Measurements from ENCODE around the gene ANP32B.
"Not testable (repeated sequence)": the region's sequence is repeated elsewhere in the genome, so short reads cannot be mapped to it uniquely, and the experiment has no call there.

The ANP32B gene

DNA sequence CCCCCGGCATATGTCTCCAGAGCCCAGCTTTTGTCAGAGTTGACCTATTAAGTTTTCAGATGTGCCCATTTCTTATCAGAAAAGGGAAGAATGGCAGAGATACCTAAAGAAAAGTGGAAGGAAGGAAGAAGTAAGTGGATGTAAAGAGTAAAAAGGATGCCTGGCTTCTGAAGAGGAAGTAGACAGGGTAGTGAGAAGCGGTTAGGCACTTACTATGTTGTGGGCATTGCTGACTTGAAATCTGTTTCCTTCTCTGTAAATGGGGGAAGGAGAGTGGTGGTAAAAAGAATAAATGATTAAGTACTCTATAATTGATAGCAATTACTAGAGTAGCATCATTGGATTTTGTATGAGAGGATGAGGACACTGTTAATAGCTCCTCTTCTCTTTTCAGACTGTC, 9.9 kb downstream of the ANP32B start:
- Mint-ChIP-seq H3K36me3 (ENCODE audit: low read depth) (peaks cover 73% of the 10 kb centered on the region), H3K27ac (peak overlapping the region; percentile 50), H3K9me3 (no peaks in the 10 kb centered on the region), H3K4me3 (peak overlapping the region; percentile 20), H3K27me3 (no peaks in the 10 kb centered on the region), H3K4me1 (peaks cover 83% of the 10 kb centered on the region)
- DNase-seq (no peak), ATAC-seq (no peak)

DNA sequence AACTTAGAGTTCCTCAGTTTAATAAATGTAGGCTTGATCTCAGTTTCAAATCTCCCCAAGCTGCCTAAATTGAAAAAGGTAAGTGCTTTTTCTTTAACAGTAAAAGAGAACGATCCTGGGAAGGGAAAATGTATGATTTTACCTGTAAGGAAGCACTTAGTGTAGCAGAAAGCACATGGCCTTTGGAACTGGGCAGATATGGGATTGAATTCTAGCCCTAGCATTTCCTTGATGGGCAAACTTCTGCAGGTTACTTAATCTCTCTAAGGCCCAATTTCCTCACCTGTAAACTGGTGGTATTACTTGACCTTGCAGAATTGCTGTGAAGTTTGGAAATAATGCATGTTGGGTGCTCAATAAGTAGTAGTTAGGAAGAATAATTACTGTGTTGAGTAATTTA, 11.6 kb downstream of the ANP32B start:
- no peak for DNase-seq
- Mint-ChIP-seq H3K4me1 (peaks cover 76% of the 10 kb centered on the region), H3K36me3 (ENCODE audit: low read depth) (peaks cover 71% of the 10 kb centered on the region)

DNA sequence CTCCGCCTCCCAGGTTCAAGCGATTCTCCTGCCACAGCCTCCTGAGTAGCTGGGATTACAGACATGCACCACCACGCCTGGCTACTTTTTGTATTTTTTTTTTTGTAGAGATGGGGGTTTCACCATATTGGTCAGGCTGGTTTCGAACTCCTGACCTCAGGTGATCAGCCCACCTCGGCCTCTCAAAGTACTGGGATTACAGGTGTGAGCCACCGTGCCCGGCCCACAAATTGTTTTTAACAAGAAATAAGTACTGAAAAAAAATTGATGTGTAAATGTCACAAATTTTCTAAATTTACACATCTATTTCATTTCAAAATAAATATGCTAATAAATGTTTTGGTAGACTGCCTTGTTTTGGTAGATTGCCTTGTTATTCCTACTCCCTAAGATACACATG, 13.5 kb downstream of the ANP32B start:
- not testable (repeated sequence) for H3K4me3 Mint-ChIP-seq, H3K27ac Mint-ChIP-seq, H3K27me3 Mint-ChIP-seq, ATAC-seq, H3K9me3 Mint-ChIP-seq, DNase-seq
- H3K4me1 Mint-ChIP-seq, result peaks cover 65% of the 10 kb centered on the region
- H3K36me3 Mint-ChIP-seq (ENCODE audit: low read depth), result peaks cover 78% of the 10 kb centered on the region

More for the DNA sequence above, 11.6 kb downstream of the ANP32B start:
- Mint-ChIP-seq H3K27me3 (no peaks in the 10 kb centered on the region), H3K9me3 (no peaks in the 10 kb centered on the region), H3K4me3 (no peak overlapping the region), H3K27ac (no peak overlapping the region)
- no peak for ATAC-seq

DNA sequence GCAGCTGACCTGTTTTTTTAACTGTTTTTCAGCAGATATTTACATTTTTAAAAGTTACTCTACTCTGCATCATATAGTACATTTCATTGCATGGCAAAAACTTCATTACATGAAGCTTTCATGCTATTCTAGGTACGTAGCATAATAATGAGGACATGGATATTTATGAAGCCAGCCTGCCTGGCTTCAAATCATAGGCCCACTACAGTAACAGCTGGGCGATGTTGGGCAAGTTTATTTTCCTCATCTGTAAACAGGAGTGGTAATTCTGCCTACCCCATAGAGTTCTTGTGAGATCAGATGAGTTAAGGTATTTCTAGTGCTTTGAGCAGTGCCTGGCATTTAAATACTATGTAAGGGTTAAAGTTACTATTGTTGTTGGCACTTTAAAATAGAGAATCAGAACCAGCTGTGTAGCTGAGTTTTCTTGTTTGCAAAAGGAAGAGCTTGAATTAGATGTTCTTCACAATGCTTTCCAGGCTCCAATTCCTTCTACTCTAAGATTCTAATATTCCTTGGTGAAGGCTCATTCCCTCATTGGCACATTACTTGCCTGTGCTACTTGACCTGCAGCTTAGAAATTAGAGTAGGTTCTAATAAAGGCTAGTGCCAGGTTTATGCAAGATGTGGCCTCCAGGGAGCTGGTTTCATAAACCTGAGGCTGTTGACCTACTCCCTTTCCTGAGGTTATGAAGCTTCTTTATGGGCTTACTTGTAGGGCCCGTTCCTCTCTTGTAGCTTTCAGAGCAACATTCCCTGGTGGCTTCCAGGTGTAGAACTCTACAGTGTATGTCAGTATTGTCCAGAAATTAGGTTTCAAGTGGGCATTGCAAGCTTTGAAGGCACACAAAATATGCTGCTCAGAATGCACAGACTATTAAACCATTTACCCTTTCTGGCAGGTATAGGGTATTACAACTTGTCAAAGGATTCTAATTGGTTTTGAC, 14.5 kb downstream of the ANP32B start:
- Mint-ChIP-seq H3K27ac (peak overlapping the region; percentile 22), H3K36me3 (ENCODE audit: low read depth) (peaks cover 73% of the 10 kb centered on the region), H3K4me3 (no peak overlapping the region), H3K4me1 (peaks cover 55% of the 10 kb centered on the region), H3K9me3 (no peaks in the 10 kb centered on the region), H3K27me3 (no peaks in the 10 kb centered on the region)
- ATAC-seq, result no peak
- DNase-seq, result no peak

DNA sequence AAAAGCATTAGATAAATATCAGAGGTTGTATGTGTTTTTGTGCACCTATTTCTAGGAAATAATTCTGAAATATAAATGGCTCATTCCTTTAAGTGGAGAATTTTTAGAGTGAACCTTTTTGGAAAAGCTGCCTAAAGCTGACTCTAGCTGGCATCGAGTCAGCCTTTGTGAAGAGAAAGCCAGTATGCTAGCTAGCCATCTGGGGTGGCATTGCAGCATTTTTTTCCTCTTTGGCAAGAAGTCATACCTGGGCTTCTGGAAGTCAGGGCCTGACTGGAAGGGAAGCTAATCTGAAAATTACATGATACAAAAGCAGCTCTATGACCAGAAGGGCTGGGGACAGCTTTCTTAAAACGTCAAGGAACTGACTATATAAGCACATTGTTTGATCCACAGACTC, 19.7 kb downstream of the ANP32B start:
- Mint-ChIP-seq H3K4me1 (peaks cover 47% of the 10 kb centered on the region), H3K4me3 (no peak overlapping the region), H3K9me3 (no peaks in the 10 kb centered on the region), H3K27me3 (no peaks in the 10 kb centered on the region), H3K36me3 (ENCODE audit: low read depth) (peaks cover 77% of the 10 kb centered on the region), H3K27ac (no peak overlapping the region)
- ATAC-seq (no peak), DNase-seq (no peak)

DNA sequence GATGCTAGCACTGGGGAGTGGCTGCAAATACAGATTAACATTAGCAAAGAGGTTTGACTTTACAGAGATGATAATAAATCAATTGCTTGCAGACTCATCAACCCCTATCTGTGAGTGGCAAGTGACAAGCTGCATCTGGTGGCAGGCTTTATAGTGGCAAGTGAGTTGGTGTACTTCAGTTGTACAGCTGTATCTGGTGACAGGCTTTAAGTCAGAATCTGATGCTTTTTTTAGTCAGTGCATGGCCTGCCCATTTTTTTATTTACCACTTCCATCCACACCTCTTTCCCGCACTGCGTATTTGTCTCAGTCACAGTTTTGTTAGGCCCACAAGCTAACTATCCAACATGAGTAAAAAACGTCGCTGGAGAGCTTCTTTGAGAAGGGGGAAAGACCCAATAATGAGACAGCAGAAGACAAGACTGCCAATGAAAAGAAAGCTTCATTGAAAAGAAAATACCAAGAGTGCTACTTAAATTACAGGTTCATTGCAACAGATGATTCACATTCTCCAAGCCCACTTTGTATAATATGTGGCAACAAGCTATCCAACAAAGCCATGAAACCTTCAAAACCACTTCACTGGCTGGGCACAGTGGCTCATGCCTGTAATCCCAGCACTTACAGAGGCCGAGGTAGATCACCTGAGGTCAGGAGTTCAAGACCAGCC, 23.1 kb downstream of the ANP32B start:
- Mint-ChIP-seq H3K4me1 (peaks cover 50% of the 10 kb centered on the region), H3K9me3 (no peaks in the 10 kb centered on the region), H3K36me3 (ENCODE audit: low read depth) (peaks cover 82% of the 10 kb centered on the region), H3K4me3 (no peak overlapping the region), H3K27me3 (no peaks in the 10 kb centered on the region), H3K27ac (peak overlapping the region; percentile 69)
- DNase-seq (no peak), ATAC-seq (no peak)

DNA sequence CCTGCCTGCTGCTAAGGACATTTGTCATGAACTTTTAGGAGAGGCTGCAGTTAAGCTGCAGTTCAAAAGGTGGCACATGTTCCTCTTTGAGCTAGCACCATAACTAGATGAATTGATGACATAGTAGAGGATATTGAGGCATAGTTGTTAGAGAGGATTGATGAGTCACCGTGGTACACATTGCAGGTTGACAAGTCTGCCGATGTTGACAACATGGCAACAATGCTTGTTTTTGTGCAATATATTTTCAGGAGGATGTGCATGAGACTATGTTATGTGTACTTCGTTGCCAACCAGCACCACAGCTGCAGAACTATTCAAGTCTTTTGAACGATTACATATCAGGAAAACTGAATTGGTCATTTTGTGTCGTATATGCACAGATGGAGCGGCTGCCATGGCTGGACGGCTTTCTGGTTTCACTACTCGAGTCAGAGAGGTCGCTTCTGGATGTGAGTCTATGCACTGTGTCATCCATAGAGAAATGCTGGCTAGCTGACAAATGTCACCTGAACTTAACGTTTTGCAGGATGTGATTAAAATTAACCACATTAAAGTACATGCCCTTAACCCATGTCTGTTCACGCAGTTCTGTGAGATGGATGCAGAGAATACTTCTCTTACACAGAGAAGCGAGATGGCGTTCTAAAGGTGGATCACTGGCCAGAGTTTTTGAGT, 24.2 kb downstream of the ANP32B start:
- H3K27me3 Mint-ChIP-seq, result no peaks in the 10 kb centered on the region
- DNase-seq (no peak), ATAC-seq (peak; percentile 37)
- peak overlapping the region; percentile 33 for H3K27ac Mint-ChIP-seq
- peaks cover 46% of the 10 kb centered on the region for H3K4me1 Mint-ChIP-seq
- H3K36me3 Mint-ChIP-seq (ENCODE audit: low read depth), result peaks cover 87% of the 10 kb centered on the region
- no peak overlapping the region for H3K4me3 Mint-ChIP-seq
- H3K9me3 Mint-ChIP-seq, result no peaks in the 10 kb centered on the region

DNA sequence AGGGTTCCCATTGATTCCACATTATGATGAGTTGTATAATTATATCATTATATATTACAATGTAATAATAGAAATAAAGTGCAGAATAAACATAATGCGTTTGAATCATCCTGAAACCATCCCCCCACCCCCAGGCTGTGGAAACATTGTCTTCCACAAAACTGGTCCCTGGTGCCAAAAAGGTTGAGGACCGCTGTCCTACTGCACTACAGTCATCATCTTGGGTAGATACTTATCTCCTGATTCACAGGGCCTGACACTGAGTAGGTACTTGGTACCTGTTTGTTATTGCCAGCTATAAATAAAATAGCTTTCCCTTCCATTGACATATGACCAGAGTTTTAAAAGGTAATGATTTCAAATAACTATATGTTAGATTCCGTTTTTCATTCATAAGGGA, 25.6 kb downstream of the ANP32B start:
- H3K4me3 Mint-ChIP-seq, result no peak overlapping the region
- no peaks in the 10 kb centered on the region for H3K9me3 Mint-ChIP-seq
- H3K4me1 Mint-ChIP-seq, result peaks cover 45% of the 10 kb centered on the region
- DNase-seq, result no peak
- ATAC-seq, result no peak
- peaks cover 86% of the 10 kb centered on the region for H3K36me3 Mint-ChIP-seq (ENCODE audit: low read depth)
- no peaks in the 10 kb centered on the region for H3K27me3 Mint-ChIP-seq
- peak overlapping the region; percentile 76 for H3K27ac Mint-ChIP-seq

DNA sequence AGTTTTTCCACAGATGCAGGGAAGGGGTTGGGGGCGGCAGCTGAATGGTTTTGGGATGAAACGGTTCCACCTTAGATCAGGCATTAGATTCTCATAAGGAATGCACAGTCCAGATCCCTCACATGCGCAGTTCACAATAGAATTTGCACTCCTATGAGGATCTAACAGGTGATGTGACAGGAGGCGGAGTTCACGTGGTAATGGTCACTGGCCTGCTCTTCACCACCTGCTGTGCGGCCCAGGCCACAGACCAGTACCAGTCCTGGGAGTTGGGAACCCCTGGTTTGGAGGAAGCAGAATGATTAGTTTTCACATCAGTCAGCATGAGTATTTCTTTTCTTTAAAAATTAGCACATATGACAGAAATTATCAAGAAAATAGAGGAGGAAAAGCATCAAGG, 26.3 kb downstream of the ANP32B start:
- peaks cover 43% of the 10 kb centered on the region for H3K4me1 Mint-ChIP-seq
- H3K27ac Mint-ChIP-seq, result peak overlapping the region; percentile 76
- H3K9me3 Mint-ChIP-seq, result no peaks in the 10 kb centered on the region
- peaks cover 84% of the 10 kb centered on the region for H3K36me3 Mint-ChIP-seq (ENCODE audit: low read depth)
- no peak overlapping the region for H3K4me3 Mint-ChIP-seq
- DNase-seq, result no peak
- no peaks in the 10 kb centered on the region for H3K27me3 Mint-ChIP-seq
- no peak for ATAC-seq

DNA sequence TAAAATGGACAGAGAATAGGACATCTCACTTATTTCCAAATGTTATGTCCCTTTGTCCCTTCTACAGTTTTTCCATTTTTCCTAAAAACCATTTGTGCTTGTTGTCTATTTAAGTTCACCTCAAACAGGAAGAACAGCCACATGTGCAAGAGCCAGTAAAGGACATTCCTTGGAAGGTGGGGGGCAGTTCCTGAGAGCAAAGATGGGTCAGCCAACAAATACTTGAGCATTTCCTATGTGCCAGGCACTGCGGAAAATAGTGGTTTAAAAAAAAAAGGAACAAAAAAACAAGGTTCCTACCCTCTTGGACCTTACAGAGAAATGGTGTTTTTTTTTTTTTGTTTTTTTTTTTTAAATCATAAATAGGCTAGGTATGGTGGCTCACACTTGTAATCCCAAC, 26.8 kb downstream of the ANP32B start:
- H3K27ac Mint-ChIP-seq, result peak overlapping the region; percentile 76
- no peak for ATAC-seq
- peaks cover 85% of the 10 kb centered on the region for H3K36me3 Mint-ChIP-seq (ENCODE audit: low read depth)
- no peaks in the 10 kb centered on the region for H3K27me3 Mint-ChIP-seq
- H3K4me1 Mint-ChIP-seq, result peaks cover 42% of the 10 kb centered on the region
- no peak overlapping the region for H3K4me3 Mint-ChIP-seq
- DNase-seq, result no peak
- H3K9me3 Mint-ChIP-seq, result no peaks in the 10 kb centered on the region

DNA sequence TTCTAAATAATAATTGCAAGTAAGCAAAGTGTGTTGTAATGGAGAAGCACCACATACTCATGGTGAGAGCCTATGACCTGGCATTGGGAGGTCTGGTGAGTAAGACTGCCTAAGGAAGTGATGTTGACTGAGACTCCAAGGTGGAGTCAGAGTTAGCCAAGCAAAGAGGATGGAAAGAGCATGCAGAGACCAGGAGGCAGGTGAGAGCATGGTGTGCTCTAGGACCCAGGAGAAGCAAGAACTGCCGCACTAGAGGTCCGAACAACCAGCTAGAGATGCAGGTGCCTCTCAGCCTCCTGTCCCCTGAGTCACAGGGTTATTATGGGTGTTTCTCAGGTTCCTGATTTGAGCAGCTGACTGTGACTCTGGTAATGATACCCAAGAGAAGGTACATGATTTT, 27.3 kb downstream of the ANP32B start:
- H3K27ac Mint-ChIP-seq, result no peak overlapping the region
- DNase-seq, result no peak
- peaks cover 86% of the 10 kb centered on the region for H3K36me3 Mint-ChIP-seq (ENCODE audit: low read depth)
- H3K4me3 Mint-ChIP-seq, result no peak overlapping the region
- H3K9me3 Mint-ChIP-seq, result no peaks in the 10 kb centered on the region
- peaks cover 42% of the 10 kb centered on the region for H3K4me1 Mint-ChIP-seq
- ATAC-seq, result peak; percentile 64
- no peaks in the 10 kb centered on the region for H3K27me3 Mint-ChIP-seq

DNA sequence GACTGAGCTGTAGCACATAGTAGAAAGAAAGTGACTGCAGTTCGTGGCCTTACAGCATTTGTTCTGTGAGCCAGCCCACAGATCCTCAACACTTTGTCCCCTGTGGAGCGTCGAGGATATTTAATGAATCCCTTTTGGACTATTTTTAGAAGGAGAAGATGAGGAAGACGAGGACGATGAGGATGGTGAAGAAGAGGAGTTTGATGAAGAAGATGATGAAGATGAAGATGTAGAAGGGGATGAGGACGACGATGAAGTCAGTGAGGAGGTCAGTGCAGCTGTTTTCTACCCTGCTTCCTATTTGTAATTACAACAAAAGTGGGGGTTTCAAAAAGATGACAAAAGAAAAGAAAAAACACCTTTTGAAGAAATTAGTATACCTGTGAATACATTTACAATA, 28.0 kb downstream of the ANP32B start:
- Mint-ChIP-seq H3K9me3 (no peaks in the 10 kb centered on the region), H3K27ac (peak overlapping the region; percentile 28), H3K27me3 (no peaks in the 10 kb centered on the region), H3K4me3 (no peak overlapping the region), H3K4me1 (peaks cover 37% of the 10 kb centered on the region), H3K36me3 (ENCODE audit: low read depth) (peaks cover 85% of the 10 kb centered on the region)
- no peak for ATAC-seq
- DNase-seq, result no peak

DNA sequence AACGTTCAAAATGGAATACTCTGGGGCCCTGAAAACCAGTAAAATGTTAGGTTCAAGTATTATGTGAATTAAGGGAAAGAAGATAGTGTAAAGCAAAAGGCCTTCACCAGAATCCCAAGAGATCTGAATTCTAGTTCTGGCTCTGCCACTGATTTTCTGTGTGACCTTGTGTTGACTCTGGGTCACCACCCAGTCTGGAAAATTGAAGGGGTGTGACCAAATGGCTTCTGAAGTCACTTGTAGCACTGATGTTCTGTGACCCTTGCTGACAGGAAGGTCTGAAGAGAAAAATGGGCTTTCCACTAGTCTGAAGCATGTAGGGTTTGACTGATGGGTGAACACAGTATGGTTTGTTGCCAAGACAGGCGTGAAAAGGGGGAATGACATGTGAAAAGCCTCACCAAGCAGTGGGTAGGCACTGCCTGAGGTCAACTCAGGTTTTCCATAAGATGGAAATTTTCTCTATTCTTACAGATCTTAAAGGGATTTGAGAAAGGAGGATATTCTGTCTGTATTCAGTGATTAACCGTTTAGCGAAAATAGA, 33.1 kb downstream of the ANP32B start:
- DNase-seq (no peak), ATAC-seq (no peak)
- H3K9me3 Mint-ChIP-seq, result no peaks in the 10 kb centered on the region
- no peaks in the 10 kb centered on the region for H3K27me3 Mint-ChIP-seq
- no peak overlapping the region for H3K4me3 Mint-ChIP-seq
- peaks cover 2% of the 10 kb centered on the region for H3K4me1 Mint-ChIP-seq
- H3K27ac Mint-ChIP-seq, result no peak overlapping the region
- H3K36me3 Mint-ChIP-seq (ENCODE audit: low read depth), result peaks cover 65% of the 10 kb centered on the region

DNA sequence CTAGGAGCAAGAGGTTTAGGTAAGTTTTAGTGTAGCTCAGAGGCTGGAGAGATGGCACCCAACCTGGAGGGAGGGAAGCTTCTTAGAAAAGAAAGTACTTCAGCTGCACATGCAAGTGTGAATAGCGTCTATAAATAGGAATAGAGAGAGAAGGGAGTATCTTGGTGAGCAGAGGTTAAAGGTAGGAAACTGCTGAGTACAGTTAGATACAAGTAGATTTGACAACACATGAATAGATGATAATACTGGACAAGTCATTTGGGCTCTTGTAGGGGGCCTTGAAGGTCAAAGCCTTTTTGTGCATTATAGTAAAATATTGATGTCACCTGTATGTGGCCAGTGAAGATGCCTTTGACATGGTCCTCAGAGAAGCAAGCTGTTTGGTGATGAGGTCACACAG, 34.2 kb downstream of the ANP32B start:
- Mint-ChIP-seq H3K4me3 (no peak overlapping the region), H3K27ac (no peak overlapping the region), H3K36me3 (ENCODE audit: low read depth) (peaks cover 56% of the 10 kb centered on the region), H3K9me3 (no peaks in the 10 kb centered on the region), H3K27me3 (no peaks in the 10 kb centered on the region), H3K4me1 (peaks cover 2% of the 10 kb centered on the region)
- DNase-seq (no peak), ATAC-seq (no peak)

Data from activated naive CD8-positive, alpha-beta T cell treated with anti-CD3 and anti-CD28 coated beads, Interleukin-2, amount 50 U/mL, for 24 hours (primary cell).